Endometrial microvascular endothelial cells (primary cell): Measurements from ENCODE around the gene RRP15. TPM values are rescaled to one million over a fixed set of nuclear protein-coding genes. Genes with fewer than 3 reads are reported as not detected.

Source experiments
- in situ Hi-C: cut with HindIII; loops from 2 replicates; pipeline ENCODE4 v1.10.0; 2017; ENCODE audit warnings: low sequenced_read_pairs, low pct_unique_long_range_greater_than_20kb; ENCODE audit errors: inconsistent ontology term
- total RNA-seq: library from RNA; depleted of rRNA; stranded (reverse); fragments of >200 nt; gene quantifications from one replicate; pipeline ENCODE4 v1.2.3, GENCODE V29; 2015; ENCODE audit errors: inconsistent ontology term

The RRP15 gene
- total RNA-seq, 1 donor from 2014 or later: 7.0 TPM

DNA sequence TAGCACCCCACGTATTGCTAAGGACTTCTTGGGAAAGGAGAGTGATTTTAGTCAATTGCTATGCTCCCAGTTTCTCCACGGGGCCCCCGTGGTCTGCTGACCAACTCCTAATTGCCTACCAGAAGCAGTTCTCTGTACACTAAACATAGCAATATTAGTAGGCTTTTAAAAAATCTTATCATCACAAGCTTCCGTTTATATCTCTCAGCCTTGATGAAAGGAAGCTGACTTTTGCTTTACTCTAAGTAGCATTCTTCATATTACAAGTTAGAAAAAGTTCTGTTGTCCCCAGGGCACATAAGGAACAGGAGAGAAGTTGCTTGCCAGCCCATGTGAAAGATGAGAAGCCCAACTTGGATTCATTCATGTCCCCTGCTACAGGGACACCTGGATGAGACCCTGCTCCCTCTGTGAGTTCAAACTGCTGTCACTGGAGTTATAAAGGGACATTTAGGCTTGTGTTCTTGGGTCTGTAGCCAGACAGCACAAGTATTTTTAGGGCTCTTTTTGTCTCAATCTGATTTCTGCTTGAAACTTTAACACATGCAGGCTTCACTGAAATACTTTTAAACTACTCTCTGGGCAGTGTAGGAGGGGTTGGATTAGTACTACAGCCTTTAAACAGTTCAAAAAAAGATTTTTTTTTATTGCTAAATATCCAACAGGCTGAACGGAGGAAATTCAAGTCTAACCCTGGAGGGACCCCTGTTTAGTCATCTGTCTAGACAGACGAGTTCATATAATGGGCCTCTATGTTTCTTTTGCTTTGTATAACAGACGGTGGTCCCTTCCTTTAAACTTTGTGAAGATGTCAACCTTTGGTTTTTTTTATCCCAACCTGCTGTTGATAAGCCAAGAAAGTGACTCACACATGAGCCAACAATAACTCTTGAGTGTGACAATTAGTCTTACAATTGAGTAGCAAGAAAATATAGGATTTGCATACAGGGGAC, 89.6 kb downstream of the RRP15 start:
- in situ Hi-C loops: no loop called here

DNA sequence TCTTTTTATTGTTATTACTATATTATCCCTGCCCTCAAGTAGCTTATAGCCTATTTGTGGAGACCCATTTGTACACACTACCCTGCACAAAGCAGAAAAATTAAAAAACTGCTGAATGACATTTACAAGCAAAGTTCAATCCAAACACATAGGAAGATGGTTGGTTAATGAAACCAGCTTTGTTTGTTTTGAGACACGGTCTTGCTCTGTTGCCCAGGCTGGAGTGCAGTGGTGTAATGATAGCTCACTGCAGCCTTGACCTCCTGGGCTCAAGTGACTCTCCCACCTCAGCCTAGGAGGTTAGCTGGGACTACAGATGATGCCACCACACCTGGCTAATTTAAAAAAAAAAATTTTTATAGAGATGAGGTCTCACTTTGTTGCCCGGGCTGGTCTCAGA, 91.6 kb downstream of the RRP15 start:
- in situ Hi-C loops: no loop called here

DNA sequence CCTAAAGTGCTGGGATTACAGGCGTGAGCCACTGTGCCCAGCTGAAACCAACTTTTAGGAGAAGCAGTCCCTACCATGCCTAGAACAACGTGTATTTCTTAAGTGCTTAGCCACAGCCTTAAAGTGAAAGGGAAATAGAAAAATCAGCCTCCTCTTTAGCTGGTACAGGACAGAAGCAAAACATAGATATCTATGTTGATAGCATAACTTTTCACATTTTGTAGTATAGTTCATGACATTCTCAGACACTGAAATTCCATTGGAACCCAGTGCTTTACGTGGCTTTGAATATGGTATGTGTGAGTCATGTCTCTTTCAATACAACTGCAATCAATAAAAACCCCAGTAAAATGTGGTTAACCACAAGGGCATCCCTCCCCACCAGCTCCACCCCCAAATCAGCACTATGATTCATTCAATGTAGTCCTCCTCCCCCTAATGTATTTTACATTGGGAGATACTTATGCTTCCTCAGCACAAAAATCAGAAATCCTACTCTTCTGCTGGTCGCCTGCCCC, 92.1 kb downstream of the RRP15 start:
- in situ Hi-C loops: no loop called here

DNA sequence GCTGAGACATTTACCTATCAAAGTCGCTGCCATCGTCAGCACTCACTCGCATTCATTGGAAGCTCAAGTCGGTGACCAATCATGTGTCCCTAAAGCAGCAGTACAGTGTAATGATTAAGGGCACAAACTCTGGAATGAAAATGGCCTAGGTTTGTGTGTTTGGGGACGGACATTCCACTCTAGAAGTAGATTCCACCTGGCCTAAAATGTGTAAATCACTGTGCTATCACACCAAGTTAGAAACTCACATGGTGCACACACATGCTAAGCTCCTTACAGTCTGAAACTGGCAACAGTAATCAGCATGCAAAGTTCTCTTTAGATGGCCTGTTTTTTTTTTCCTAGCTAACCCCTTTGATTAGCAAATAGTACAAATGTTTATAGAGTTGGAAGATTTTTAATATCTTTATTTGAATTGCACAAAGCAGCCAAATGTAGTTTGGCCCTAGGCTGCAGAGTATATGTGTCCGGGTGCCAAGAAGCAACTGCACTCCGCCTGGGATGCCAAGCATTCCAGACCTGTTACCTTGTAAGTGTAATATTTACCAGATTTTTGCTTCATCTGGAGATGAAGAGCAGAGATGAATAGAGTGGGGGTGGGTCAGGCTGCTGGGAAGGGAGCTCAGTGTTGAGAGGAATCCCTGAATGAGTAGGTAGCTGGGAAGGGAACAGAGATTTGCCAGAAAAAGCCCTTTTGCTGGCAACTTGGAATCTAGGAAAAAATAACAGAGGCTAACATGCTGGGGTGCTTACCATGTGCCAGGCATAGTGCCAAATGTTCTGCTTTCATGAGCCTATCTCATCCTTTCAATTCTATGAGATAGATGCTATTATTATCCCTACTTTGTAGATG, 95.3 kb downstream of the RRP15 start:
- in situ Hi-C loops: no loop called here

DNA sequence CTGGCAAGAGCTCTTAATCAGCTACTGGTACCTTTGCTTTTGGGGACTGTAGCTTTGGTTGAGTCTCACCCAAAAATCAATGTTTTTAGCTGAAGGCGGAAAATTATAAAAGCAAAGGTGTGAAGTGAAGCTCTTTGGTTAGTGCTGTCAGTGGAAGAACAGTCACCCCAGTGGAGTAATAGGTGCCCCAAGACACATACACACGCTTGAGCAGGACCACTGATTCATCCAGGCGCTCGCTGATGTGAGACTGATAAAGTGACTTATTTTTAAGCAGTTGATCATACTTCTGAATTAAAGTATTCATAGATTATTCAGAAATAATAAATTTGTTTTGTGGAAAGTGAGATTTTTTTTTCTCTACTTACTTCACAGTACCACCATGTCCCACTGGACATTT, 97.2 kb downstream of the RRP15 start:
- in situ Hi-C loops: no loop called here

DNA sequence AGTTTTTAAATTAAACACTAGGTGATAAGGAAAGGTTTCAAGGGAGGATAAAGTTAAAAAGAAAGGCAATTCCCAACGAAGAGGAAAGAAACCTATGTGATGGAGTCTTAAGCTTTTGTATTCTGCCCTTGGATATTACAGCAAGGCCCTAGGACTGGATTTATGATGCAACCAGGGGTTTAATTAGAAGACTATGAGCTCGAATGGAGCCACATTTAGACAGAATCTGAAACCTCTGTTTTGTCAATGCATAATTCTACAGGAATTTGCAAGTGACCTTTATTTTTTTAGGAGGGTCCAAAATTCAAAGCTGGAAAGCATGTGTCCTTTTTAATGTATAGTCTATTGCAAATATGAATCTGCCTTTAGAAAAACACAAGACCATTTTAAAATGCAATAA, 98.0 kb downstream of the RRP15 start:
- in situ Hi-C loops: no loop called here

DNA sequence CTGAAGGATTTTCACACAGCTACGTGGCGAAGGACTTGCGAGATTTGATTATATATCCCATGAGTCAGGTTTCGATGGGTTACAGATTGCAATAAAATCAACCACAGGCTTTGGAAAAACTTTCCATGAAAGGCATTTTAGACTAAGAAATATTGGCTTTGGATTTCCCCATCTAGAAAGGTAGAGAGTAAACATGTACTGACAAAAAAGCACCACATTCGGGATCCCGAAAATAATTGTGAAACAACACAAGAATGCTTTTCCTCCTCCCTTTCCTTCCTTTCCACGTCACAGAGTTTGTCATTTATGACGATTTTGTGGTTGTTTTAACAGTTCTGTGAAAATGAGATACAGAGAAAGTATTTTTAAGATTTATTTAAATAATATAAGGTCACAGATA, 98.6 kb downstream of the RRP15 start:
- in situ Hi-C loops: no loop called here

DNA sequence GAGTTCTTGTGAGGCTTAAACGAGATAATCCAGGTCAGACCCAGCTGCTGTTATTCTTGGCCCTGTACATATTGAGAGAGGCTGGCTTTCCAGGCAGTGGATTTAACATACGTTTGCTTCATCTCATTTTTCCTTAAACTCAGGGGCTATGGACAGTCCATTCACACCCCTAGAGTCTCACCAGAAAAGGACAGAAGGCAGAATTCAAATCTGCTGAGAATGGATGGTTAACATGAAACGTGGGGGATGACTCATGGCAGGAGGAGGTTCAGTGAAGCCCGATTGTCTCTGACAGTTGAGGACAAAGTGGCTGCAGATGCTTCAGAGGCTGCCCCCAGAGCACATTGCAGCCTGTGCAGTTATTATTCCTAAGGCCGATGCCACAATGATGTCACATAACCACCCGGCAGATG, 99.5 kb downstream of the RRP15 start:
- in situ Hi-C loops: no loop called here

Other genes with a start within 250 kb of the RRP15 start
- 8.5 TPM for gene TGFB2, start 60.0 kb downstream of the RRP15 start, total RNA-seq